HCT116 (cell line): ENCODE data around the gene HIBADH.

Experiments used
- ATF3 ChIP-seq: IDR thresholded peaks from 2 replicates; pipeline ENCODE4 v1.6.1; 2012
- CEBPB ChIP-seq: IDR thresholded peaks from 2 replicates; pipeline ENCODE4 v1.6.1; 2012; ENCODE audit warnings: low read depth
- CTCF ChIP-seq, 3 experiments: fragments of 200-600 bp in 1 of 3; sonication (generic) in 1 of 3; IDR thresholded peaks in 2 of 3; conservative IDR thresholded peaks in 1 of 3; 2 replicates each; pipeline ENCODE4 v1.5.1; 2012 to 2017; ENCODE audit warnings: low read depth in 2 of 3, low read length in 2 of 3, antibody characterized with exemption in 1 of 3, borderline replicate concordance in 1 of 3, control low read depth in 1 of 3, mild to moderate bottlenecking in 1 of 3, mixed read lengths in 1 of 3, mixed run types in 1 of 3, moderate library complexity in 1 of 3; ENCODE audit not compliant: insufficient read depth in 1 of 3
- ELF1 ChIP-seq: IDR thresholded peaks from 2 replicates; pipeline ENCODE4 v1.6.1; 2012; ENCODE audit warnings: low read depth, borderline replicate concordance
- EZH2 ChIP-seq: fragments of 200-600 bp; sonication (generic); IDR thresholded peaks from 2 replicates; pipeline ENCODE4 v1.6.1; 2017; ENCODE audit warnings: antibody characterized with exemption, mixed run types
- FOSL1 ChIP-seq: IDR thresholded peaks from 2 replicates; pipeline ENCODE4 v1.6.1; 2012; ENCODE audit warnings: low read depth
- POLR2A ChIP-seq: IDR thresholded peaks from 2 replicates; pipeline ENCODE4 v1.7.0; 2011; ENCODE audit warnings: borderline replicate concordance; ENCODE audit not compliant: insufficient read depth, insufficient read length; ENCODE audit errors: extremely low read depth
- POLR2AphosphoS5 ChIP-seq: IDR thresholded peaks from 2 replicates; pipeline ENCODE4 v1.6.1; 2011; ENCODE audit warnings: mild to moderate bottlenecking, low read depth, low read length, moderate library complexity
- SIN3A ChIP-seq: IDR thresholded peaks from 2 replicates; pipeline ENCODE4 v1.6.1; 2012; ENCODE audit warnings: low read depth
- SRF ChIP-seq: IDR thresholded peaks from 2 replicates; pipeline ENCODE4 v1.6.1; 2012; ENCODE audit warnings: low read depth
- TF ChIP-seq, protein P1 (sequence below): IDR thresholded peaks from 2 replicates; pipeline ENCODE4 v1.6.1; 2012; ENCODE audit warnings: low read depth
- TF ChIP-seq, protein P2 (sequence below): IDR thresholded peaks from 2 replicates; pipeline ENCODE4 v1.6.1; 2011; ENCODE audit warnings: mild to moderate bottlenecking, low read length, moderate library complexity; ENCODE audit not compliant: insufficient replicate concordance; ENCODE audit errors: extremely low read depth

DNA sequence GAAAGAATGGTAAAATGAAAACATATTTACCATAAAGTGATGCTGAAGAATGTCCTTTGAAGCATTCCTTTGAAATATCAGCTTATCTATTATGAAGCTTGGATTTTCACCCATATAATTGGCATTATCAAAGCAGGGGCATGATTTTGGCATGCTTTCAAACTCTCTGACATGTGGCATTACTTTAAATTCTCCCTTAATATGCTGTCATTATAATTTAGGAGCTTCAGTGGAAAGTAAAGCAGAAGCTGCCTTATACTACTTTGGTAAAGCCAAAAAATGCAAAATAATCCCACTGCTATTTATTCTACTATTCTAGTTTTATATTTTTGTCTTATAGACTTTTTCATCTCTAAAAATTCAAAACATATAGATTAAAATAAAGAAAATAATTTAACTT is 28.0 kb upstream of the HIBADH start:
- no peak for TF ChIP-seq CTCF (IDR thresholded peaks at IDR 0.05 in 2 of 3, conservative IDR thresholded peaks at IDR 0.05 in 1 of 3; ENCODE audit: borderline replicate concordance in 1 of 3, insufficient read depth in 1 of 3, low read depth in 2 of 3, low read length in 2 of 3)
- TF ChIP-seq, protein P1, sequence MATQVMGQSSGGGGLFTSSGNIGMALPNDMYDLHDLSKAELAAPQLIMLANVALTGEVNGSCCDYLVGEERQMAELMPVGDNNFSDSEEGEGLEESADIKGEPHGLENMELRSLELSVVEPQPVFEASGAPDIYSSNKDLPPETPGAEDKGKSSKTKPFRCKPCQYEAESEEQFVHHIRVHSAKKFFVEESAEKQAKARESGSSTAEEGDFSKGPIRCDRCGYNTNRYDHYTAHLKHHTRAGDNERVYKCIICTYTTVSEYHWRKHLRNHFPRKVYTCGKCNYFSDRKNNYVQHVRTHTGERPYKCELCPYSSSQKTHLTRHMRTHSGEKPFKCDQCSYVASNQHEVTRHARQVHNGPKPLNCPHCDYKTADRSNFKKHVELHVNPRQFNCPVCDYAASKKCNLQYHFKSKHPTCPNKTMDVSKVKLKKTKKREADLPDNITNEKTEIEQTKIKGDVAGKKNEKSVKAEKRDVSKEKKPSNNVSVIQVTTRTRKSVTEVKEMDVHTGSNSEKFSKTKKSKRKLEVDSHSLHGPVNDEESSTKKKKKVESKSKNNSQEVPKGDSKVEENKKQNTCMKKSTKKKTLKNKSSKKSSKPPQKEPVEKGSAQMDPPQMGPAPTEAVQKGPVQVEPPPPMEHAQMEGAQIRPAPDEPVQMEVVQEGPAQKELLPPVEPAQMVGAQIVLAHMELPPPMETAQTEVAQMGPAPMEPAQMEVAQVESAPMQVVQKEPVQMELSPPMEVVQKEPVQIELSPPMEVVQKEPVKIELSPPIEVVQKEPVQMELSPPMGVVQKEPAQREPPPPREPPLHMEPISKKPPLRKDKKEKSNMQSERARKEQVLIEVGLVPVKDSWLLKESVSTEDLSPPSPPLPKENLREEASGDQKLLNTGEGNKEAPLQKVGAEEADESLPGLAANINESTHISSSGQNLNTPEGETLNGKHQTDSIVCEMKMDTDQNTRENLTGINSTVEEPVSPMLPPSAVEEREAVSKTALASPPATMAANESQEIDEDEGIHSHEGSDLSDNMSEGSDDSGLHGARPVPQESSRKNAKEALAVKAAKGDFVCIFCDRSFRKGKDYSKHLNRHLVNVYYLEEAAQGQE = no peak
- no peak for TF ChIP-seq POLR2A
- no peak for TF ChIP-seq FOSL1
- no peak for TF ChIP-seq EZH2
- no peak for TF ChIP-seq ELF1
- TF ChIP-seq POLR2AphosphoS5 = no peak
- no peak for TF ChIP-seq ATF3
- no peak for TF ChIP-seq SRF
- no peak for TF ChIP-seq CEBPB
- TF ChIP-seq SIN3A = no peak
- TF ChIP-seq, protein P2, sequence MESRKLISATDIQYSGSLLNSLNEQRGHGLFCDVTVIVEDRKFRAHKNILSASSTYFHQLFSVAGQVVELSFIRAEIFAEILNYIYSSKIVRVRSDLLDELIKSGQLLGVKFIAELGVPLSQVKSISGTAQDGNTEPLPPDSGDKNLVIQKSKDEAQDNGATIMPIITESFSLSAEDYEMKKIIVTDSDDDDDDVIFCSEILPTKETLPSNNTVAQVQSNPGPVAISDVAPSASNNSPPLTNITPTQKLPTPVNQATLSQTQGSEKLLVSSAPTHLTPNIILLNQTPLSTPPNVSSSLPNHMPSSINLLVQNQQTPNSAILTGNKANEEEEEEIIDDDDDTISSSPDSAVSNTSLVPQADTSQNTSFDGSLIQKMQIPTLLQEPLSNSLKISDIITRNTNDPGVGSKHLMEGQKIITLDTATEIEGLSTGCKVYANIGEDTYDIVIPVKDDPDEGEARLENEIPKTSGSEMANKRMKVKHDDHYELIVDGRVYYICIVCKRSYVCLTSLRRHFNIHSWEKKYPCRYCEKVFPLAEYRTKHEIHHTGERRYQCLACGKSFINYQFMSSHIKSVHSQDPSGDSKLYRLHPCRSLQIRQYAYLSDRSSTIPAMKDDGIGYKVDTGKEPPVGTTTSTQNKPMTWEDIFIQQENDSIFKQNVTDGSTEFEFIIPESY = no peak
